SK-MEL-5 (cell line): Measurements from ENCODE around the gene BAZ1A. TPM values are rescaled to one million over a fixed set of nuclear protein-coding genes. Genes with fewer than 3 reads are reported as not detected.
A peak's percentile ranks its signal among the peaks of the same experiment; 100 is the strongest.
"Not testable (repeated sequence)": the region's sequence is repeated elsewhere in the genome, so short reads cannot be mapped to it uniquely, and the experiment has no call there.

Experiments
- DNase-seq: peaks from one replicate; pipeline ENCODE4 v3.0.0-alpha.2; 2016; ENCODE audit warnings: low read depth, low spot score
- in situ Hi-C: cut with HindIII; loops from 2 replicates; pipeline ENCODE4 v1.10.0; 2016; ENCODE audit warnings: low sequenced_read_pairs, high pct_unique_total_duplicates, low pct_unique_long_range_greater_than_20kb
- total RNA-seq: library from RNA; depleted of rRNA; stranded (reverse); fragments of >200 nt; shearing (Covaris generic); gene quantifications from 2 replicates; pipeline ENCODE4 v1.2.3, GENCODE V29; 2014

BAZ1A gene
- total RNA-seq, 1 experiment from 2014 or later, result 27.5 TPM

GRCh38 chr14:34750233-34750632, 124.9 kb downstream of the BAZ1A start:
- no peak for DNase-seq
- in situ Hi-C loops, result no loop called here

GRCh38 chr14:34749408-34749807, 125.8 kb downstream of the BAZ1A start:
- DNase-seq, result no peak
- in situ Hi-C loops, result no loop called here

DNA sequence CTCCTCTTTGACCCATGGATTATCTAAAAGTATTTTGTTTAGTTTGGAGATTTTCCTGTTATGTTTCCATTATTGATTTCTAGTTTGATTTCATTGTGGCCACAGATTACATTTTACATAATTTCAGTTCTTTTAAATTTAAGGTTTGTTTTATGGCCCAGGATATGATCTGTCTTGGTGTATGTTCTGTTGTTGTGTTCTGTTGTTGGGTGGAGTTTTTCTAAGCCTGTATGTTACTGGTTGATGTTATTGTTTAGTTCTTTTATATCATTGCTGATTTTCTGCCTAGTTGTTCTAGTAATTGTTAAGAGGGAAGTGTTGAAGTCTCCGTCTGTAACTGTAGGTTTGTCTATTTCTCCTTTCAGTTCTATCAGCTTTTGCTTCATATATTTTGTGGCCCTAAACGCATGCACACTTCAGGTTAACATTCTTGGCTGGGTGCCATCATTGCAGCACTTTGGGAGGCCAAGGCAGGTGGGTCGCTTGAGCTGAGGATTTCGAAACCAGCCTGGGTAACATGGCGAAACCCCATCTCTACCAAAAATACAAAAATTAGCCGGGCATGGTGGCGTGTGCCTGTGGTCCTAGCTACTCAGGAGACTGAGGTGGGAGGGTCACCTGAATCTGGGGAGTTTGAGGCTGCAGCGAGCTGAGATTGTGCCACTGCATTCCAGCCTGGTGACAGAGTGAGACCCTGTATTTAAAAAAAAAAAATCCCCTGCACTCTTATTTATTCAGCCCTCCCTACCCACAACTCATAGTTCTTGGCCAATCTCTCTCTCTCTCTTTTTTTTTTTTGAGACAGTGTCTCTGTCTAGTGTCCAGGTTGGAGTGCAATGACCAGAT, 132.7 kb downstream of the BAZ1A start:
- in situ Hi-C loops, result no loop called here

DNA sequence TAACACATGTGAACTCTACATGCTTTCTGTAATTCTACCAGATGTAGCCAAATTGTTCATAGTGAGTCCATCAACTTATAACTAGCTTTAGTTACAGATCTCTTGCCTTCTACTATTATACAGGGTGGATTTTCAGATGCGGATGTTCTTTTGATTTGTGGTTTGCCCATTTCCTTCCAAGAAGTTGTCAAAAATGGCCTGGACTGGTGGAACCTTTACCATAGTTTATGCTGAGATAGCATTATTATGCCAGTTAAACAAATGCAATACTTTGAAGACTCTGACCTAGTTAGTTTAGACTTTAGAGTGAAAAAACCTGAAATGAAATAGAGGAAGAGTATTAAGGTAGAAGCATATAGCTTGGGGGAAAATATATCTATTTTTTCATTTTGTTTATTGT, 133.3 kb downstream of the BAZ1A start:
- DNase-seq, result no peak
- in situ Hi-C loops, result no loop called here

More for the DNA sequence above, 132.7 kb downstream of the BAZ1A start:
- no peak for DNase-seq

DNA sequence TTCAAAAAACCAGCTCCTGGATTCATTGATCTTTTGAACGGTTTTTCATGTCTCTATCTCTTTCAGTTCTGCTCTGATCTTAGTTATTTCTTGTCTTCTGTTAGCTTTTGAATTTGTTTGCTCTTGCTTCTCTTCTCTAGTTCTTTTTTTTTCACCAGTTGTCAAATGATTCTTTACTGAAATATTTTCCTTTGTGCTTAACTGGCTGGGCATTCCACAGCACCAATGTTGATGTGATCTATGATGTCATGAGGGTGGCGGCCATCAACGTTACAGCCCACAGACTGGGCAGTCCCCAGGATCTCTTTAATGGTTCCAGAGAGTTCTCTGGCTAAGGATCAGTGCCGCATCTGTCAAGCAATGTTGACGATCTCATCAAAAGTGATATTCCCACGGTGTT, 135.0 kb downstream of the BAZ1A start:
- in situ Hi-C loops, DNase-seq: not testable (repeated sequence)

DNA sequence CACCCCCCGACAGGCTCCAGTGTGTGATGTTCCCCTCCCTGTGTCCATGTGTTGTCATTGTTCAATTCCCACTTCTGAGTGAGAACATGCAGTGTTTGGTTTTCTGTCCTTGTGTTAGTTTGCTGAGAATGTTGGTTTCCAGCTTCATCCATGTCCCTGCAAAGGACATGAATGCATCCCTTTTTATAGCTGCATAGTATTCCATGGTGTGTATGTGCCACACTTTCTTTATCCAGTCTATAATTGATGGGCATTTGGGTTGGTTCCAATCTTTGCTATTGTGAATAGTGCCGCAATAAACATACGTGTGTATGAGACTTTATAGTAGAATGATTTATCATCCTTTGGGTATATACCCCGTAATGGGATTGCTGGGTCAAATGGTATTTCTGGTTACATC, 138.1 kb downstream of the BAZ1A start:
- in situ Hi-C loops, DNase-seq: not testable (repeated sequence)

DNA sequence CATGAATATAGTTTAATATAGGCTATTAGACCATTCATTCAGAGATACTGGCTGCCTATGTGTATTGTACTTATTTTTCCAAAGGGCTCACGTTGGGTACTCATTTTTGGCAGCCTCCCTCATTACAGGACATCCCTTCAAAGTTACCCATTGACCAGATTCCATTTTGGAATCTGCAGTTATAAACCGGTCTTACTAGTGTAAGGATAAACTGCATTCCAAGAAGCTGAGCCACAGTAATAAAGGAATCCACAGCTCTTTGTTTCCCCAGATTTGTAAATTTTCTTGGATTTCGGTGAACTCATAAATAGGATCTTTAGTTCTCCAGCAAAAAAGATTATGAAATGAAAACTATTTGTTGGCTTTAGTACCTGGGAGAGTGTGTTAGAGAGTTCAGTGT, 141.9 kb downstream of the BAZ1A start:
- in situ Hi-C loops, result no loop called here
- DNase-seq, result no peak

- in situ Hi-C loops, result no loop called here
Observed at GRCh38 chr14:34732802-34733201, 142.4 kb downstream of the BAZ1A start.

DNA sequence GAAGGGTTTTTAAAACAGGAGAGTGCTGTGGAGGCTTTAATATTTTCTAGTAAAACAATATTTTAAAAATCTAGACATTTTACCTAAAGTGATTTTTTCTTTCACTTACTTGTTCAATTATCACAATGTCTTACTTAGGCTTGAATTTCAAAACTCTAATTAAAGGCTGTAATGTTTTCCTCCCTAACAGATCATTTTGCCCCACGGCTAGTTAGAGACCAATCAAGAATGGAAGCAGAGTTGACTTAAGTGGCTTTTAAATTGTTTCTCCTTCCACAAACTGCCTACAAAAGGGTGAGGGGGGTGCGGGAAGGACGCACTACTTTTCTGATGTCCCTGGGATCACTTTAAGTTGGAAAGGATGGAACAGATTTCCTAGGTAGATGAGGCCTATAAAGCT, 151.3 kb downstream of the BAZ1A start:
- in situ Hi-C loops, result no loop called here
- DNase-seq, result no peak

More at GRCh38 chr14:34732802-34733201, 142.4 kb downstream of the BAZ1A start:
- peak; percentile 13 for DNase-seq

- peak; percentile 73 for DNase-seq
Observed at GRCh38 chr14:34722723-34723545, 152.2 kb downstream of the BAZ1A start.

DNA sequence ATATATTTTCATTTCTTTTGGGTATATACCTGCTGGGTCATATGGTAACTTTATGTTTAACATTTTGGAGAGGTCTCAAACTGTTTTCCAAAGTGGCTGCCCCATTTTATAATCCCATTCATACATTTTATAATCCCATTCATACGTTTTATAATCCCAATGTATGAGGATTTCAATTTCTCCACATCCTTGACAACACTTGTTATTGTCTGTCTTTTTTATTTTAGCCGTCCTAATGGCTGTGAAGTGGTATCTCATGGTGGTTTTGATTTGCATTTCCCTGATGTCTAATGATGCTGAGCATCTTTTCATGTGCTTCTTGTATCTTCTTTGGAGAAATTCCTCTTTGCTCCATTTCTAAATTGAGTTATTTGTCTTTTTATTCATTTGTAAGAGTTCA, 154.0 kb downstream of the BAZ1A start:
- in situ Hi-C loops, result no loop called here
- no peak for DNase-seq

More at GRCh38 chr14:34722723-34723545, 152.2 kb downstream of the BAZ1A start:
- in situ Hi-C loops, result no loop called here

DNA sequence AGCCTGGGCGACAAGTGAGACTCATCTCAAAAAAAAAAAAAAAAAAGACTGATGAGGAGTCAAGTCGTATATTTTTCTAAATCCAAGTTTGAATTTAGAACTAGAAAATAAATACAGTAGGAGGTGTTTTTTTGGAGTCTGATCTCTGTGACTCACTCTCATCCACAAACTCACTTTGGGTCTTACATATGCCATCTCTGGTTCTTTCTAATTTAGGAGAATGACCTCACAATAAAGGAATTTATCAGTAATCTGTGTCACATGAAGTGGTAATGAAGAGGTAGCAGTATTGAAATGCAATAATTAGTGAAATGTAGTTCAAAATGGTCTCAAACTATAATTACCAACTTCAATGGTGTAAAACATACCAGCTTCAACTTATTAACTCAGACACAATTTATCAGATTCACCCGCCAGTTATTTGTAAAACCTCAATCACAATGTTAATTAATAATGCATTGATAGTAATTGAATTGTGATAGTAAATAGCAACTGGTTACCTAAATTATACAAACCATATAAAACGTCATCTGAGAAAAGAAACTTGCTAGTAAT, 156.3 kb downstream of the BAZ1A start:
- DNase-seq, result no peak
- in situ Hi-C loops, result no loop called here

GRCh38 chr14:34715127-34715863, 159.9 kb downstream of the BAZ1A start:
- no peak for DNase-seq
- in situ Hi-C loops, result no loop called here

- DNase-seq, result peak; percentile 67
- in situ Hi-C loops, result no loop called here
Observed at GRCh38 chr14:34714320-34715126, 160.6 kb downstream of the BAZ1A start, which contains the start of gene CFL2. CFL2 (minus strand) TSS chr14:34714593; CDS start chr14:34714540, 53 bp downstream.

- in situ Hi-C loops, result no loop called here
- peak; percentile 22 for DNase-seq
Observed at GRCh38 chr14:34713681-34714319, 161.4 kb downstream of the BAZ1A start.

GRCh38 chr14:34713122-34713680, 162.0 kb downstream of the BAZ1A start:
- in situ Hi-C loops, result no loop called here
- DNase-seq, result no peak
